G401.6 (cell line): ENCODE data around the gene MACROD1.

Experiments used
- FAIRE-seq: peaks from 2 replicates; lab custom pipeline; 2012; peaks lifted over from hg19 to GRCh38; lab: Jason Lieb, UNC

Gene MACROD1

DNA sequence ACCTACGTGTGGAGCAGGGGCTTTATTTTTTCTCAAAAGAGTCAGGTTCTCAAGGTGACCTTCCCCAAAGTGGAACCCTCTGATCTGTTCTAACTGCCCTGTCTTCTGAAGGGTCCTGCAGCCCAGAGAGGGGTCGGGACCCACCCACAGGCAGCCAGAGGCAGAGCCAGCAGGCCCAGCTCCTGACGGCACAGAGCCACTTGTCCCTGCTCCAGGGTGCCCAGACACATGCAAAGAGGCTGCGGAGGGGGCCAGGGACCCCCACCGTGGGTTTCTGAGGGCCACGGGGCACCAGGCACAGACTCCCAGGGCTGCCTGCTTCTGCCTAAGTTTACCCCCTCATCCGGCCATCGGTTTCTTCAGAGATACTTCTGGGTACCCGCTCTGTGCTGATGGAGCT lies 93.0 kb downstream of the MACROD1 start:
- no peak for FAIRE-seq

DNA sequence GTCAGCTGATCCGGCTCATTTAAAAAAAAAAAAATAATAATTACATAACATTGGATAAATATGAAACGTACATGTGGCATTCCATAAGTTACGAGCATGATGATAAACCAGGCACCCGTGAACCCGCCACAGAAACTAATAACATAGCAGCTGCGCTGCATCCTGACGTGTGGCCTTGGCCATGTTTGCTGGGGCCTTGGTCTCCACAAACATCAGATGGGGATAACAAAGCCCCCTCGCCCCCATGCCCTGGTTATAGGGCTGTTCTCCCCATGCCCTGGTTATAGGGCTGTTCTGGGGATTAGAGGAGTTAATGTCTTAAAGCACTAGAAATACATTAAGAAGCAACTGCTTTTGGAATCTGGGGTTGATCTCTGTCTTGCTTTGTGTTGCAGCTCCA lies 93.5 kb downstream of the MACROD1 start:
- no peak for FAIRE-seq

DNA sequence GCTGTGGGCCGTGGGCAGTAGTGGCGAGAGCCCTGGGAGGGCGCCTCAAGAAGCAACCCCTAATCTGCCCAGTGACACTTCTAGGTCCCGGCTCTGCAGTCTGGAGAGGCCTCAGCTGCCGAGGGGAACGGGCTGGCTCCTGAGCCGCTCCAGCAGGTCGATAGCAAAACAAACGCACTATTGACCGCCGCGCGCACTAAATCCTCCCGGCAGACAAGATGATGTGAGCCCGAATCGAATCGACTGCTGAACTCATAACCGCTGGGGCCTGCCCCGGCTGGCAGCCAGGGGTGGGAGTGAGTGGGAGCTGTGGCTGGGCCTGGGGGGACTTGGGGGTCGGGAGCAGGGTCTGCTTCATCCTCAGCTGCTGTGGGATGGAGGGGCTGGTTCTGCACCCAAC lies 94.1 kb downstream of the MACROD1 start:
- no peak for FAIRE-seq

DNA sequence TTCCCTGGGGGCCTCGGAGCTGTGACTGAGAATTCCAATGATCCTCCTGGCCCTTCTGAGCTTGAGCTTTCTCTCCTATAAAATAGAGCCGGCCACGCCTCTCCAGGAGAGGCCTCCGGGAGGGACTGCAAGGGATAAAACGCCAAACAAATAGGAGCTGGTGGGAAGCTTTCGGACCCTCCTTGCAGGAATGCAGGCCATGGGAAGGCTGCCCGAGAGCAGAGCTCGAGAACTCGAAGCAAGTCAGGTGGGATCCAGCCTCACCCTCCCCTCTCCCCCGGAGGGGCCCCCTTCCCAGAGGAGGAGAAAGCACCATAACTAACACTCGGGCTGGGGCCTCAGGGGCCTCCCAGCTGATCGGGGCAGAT lies 95.6 kb downstream of the MACROD1 start:
- FAIRE-seq = peak; percentile 71

DNA sequence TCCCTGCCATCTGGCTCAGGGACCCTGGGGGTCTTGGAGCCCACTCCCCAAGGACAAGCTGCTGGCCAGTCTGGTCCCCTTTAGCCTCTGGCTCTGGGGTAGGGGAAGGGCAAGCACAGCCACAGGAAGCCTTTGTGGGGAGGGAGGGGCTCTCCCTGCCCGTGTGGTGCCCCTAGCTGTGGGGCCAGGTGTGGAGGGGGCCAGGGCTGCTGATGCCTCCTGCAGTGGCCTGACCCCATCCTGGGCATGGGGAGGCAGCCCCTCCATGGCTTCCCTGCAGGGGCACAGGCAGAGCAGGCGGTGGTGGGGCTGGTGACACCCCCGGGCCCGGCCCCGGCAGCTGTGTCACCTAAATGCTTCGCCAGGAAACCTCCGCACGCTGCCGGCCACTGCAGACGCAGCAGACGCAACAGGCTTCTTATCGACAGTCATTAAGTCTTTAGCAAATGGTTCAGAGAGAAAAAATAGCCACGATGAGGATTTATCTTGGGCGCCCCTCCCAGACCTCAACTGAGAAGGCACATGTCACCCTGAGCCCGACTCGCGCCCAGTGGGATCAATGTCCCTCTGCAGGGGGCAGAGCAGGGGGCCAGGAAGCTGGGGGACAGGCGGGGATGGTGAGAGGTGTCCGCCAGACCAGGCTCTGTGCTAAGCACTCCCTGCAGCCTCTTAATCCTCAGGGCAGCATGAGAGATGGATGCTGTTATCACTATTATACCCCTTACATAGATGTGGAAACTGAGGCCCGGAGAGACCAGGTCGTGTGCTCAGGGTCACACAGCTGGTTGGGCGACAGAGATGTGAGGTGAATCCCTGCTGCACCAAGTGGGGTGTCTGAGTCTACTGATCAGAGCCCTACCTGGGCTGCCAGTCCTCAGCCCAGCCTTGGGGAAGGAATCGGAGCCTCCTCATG lies 96.3 kb downstream of the MACROD1 start:
- no peak for FAIRE-seq

DNA sequence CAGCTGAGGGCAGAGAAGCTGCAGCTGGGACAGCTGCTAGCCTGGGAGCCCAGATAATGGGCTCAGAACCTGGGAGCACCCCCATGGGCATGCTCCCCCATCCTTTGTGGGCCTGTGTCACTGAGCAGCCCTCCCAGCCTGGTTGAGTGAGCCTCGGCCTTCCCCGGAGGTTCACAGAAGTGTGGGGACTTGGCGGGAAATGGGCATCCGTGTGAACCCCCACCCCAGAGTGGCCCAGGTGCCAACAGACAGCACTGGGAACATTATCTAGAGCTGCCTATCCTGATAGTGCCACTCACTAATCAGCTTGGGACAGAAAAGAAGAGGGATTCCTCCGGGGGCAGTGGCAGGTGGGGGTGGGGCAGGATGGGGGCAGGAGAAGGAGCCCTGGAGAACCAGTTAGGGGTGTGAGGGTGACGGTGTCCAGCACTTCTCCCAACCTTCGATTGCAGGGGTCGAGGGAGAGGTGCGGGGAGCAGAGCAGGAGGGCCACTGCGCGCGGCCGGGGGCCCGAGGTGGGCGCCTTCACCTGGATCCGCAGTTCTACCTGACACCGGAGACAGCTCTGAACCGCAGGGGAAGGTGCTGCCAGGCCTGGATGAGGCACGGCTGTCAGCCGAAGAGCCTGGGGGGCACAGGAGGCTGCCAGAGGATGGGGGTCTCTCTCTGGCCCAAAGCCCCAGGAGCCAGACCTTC lies 97.1 kb downstream of the MACROD1 start:
- no peak for FAIRE-seq

DNA sequence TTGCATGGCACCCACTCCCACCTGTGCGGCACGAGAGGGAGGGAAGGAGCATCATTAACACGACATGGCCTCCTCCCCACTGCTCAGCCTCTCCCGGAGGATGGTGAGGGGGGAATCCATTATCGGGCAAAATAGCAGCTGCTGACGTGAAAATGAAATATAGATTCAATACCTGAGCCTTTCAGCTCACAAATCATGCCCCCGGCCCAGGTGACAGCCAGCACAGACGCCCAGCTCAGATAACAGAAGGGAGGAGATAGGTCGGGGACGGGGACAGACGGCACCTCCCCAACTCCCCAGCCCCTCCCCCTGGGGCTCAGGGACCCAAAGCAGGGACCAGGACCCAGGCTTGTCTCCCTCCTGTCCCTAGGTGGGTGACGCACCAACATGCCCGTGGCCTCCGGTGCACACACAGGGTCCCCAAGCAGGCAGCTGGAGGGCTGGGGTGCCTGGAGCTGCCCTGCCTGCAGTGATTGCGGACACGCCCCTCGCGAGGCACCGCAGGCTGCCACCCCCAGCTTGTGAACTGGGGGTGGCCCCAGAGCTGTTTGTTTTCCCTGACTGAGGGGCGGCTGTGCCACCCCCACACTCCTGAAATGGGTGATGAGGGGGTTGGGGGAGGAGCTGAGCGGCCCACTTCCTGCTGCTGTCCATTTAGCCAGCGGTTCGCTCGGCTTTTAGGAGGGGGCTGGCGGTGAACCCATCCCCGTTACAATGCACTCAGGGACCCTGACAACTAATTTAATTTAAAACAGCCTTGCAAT lies 98.5 kb downstream of the MACROD1 start:
- no peak for FAIRE-seq

DNA sequence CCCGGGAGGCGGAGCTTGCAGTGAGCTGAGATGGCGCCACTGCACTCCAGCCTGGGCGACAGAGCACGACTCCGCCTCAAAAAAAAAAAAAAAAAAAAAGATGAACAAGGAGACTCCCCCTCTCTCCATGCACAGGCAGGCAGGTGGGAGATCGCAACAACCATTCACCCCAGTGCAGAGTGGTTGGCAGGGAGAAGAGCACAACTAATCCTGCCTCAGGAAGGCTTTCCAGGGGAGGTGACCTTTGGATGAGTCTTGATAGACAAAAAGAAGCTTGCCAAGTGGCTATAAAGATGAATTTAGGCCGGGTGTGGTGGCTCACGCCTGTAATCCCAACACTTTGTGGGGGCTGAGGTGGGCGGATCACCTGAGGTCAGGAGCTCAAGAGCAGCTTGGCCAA lies 100.2 kb downstream of the MACROD1 start:
- no peak for FAIRE-seq

DNA sequence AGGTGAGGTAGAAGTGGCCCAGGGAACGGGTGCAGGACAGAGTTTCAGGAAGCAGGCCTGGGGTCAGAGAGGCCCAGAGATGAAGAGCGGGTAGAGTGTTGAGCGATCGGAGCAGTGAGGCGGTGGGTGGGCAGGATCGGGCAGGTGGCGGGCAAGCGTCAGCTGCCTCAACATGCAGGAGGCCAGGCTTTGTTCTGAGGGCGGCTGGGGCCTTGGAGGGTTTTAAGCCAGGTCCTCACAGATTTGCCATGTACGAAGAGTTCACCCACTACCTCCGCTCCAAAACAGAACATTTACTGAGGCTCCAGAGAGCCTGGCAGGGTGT lies 100.8 kb downstream of the MACROD1 start:
- no peak for FAIRE-seq

DNA sequence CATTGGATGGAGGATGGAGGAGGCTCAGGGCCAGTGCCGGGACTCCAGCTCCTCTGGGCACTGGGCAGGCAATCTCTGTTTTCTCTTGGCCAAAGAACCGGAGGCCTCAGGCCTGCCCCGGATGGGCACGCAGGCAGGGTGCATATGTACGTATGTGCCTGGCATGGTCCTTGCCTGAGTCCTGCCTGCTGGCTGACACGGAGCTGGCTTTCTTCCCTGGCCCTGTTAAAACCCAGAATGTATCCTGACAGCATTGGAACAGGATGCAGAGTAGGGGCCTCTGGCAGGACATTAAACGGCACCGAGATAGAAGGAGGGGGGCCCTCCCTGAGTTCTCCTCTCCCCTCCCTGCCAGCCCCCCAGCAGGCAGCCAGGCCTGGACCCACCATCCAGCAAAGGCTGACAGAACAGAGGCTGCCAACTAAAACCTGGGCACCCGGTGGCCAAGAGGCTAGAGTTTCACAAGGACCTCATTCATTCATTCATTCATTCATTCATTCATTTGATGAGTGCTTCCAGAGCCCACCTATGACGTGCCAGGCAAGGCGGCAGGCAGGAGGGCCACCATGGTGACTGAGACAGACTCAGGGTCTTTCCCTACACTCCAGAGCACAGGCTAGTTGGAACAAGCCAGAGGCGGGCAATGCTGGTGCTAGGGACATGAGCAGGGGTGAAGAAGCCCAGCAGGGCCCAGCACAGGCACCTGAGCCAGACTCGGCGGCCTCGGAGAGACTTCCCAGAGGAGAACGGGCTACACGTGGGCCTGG lies 101.4 kb downstream of the MACROD1 start:
- FAIRE-seq = no peak

DNA sequence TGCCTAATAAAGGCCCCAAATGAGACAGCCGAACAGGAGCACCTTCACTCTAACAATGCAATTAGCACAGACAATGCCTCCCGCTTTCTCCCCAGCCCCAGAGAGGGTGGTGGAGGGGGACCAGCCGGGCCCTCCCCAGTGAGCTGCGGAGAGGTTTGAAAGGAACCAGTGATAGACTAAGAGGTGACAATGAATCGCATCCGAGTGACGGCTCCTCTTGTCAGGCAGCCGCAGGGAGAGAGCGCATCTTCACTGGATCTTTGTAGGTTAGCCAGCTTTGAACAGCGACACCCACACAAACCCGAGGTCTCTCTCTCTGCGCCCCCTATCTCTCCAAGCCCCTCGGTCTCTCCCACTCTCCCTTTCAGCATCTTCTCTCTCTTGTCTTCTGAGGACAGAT lies 102.1 kb downstream of the MACROD1 start:
- no peak for FAIRE-seq

DNA sequence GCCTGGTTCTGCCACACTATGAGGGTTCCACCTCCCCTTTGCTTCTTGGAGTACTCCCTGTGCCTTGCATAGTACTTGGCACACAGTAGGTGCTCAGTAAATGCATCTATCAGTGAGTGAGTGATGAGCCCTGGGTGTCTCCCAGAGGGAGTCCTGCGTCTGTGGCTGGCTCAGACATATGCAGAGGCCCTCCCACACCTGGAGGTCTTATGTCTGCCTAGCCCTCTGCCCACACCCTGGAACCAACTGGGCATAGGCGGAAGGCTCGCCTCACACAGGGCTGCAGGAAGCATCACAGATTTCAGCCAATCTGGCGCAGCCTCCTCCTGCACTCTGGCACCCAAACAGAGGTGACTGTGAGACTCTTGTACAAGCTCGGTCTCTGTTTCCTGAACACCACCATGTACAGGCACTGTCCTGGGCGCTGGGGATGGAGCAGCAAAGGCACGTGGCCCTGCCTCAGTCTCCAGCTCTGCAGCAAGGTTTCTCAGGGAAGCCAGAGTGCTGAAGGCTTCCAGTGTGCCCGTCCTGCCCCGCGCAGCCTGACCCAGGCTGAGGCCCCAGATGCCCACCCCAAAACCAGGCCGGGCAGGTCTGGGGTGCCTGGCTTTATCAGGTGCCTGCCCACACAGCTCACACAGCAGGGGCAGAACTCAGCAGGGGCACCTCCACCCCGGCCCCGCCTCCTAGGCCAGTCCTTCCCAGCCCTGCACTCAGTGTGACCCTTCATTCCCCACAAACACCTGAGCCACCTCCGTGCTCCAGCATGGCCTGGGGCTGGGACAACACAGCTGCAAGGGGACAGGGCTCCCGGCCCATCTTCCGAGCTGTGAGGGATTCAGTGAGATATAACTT lies 103.5 kb downstream of the MACROD1 start:
- FAIRE-seq = no peak

DNA sequence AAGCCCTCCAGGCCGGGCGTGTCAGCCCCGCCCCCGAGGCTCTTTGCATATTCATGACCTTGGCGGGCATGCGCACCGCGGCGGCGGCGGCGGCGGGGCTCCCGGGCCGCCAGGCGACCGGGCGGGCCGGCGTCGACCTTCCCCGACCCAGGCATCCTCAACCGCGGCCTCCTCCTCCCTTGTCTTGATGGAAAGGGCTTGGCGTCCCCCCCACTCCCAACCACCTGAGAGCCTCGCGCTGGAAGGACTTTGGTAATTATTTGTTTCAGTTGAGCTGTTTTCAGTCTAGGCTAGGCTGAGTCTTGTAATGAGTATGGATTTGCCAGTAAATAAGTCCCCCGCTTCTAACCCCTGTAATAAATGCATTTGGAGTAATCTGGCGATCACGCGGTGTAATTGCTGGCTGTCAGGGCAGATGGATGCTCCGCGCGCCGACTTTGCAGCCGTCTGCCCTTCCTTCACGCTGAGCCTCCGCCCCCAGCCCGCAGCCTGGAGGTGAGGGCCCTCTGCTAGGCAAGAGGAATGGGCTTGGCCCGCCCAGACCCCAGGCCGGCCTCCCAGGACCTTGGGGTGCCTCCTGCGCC lies 105.0 kb downstream of the MACROD1 start:
- no peak for FAIRE-seq

DNA sequence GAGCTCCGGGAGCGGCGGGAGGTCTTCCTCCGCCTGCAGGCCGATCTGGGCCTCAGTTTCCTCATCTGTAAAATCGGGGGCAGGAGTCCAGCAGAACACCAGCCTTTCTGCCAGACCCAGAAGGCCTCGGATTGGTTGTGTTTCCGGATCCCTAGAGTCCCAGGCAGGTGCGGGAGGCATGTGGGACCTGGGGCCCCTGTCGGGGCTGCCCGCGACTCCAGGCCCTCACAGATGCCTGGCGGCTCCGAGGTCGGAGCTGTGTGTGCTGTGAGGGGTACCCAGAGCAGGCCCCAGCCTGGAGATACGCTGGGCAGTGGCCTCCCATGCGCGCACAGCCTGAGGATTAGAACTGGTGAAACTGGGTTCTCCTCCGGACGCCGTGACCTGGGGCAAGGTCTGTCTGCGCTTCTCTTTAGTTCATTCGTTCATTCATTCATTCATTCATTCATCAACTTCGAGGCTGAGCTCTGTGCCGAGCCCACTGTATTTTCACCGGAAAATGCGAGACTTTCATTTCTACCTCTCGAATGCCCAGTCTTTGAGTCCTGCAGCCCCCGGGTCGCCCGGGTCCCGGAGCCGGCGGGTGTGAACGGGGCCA lies 105.6 kb downstream of the MACROD1 start:
- no peak for FAIRE-seq

DNA sequence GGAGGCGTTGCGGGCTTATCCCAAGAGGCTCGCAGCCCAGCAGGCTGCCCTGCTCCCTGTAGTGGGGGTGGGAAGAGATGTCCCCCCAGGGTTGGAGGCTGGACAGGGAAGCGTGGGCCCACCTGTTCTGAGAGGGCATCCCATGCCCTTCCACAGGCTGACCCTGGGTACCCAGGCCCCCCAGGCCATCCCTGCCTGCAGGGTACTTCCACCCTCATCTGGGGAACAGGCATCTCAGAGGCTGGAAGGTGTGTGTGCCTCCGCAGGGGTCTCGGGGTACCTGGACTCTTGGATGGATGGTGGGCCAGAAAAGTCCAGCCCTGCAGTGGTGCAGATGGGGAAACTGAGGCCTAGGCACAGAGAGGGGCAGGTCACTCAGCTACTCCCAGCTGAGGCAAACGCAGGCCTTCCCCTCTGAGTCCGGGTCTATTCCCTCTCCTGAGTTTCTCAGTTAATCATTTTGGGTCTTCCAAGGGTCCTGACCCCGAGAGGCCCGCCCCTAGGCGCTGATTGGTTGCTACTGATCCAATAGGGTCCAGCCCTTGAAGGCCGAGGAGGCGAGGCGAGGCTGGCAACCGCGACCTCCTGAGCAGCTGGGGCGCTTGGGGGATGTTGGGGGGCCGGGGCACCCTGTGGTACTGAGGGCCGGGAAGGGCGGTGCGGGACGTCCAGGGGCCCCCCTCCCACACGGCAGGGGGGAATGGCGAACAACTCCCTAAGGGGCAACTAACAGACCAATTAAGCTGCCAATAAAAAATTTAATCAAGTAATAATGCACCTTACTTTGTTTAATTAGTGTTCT lies 106.4 kb downstream of the MACROD1 start:
- no peak for FAIRE-seq

DNA sequence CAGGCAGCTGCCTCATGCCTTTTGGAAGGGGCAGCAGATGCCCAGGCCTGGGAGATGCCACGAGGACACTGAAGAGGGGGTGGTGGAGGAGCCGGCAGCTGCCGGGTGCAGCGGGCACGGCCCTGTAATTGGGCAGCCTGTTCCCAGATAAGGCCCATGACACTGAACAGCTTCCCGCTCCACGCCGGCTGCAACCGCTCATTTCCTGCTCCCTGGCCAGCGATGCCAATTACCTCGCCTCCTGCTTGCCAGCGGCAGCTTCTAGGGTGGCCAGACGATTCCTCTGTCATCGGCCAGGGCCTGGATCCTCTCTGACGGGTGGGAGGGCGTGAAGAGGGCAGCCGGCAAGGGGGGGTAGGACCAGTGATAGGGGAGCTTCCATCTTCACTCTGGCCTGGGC lies 107.4 kb downstream of the MACROD1 start:
- FAIRE-seq = no peak

DNA sequence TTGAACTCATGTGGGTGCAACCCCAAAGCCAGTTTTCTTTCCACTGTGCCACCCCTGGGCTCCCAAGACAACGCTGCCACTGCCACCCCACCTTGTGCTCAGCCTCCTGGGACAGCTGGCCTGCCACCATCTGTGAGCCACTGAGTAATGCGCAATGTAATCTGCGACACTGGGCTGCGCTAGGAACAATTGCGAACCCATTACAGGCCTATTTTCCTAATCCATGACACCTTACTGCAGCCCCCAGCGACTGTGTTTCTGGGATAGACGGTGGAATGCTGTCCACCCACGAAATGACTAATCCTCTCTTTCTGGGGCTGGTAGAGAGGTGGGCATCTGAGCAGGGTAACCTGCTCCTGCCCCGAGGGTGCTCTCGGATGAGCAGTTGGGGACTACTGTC lies 108.0 kb downstream of the MACROD1 start:
- no peak for FAIRE-seq

DNA sequence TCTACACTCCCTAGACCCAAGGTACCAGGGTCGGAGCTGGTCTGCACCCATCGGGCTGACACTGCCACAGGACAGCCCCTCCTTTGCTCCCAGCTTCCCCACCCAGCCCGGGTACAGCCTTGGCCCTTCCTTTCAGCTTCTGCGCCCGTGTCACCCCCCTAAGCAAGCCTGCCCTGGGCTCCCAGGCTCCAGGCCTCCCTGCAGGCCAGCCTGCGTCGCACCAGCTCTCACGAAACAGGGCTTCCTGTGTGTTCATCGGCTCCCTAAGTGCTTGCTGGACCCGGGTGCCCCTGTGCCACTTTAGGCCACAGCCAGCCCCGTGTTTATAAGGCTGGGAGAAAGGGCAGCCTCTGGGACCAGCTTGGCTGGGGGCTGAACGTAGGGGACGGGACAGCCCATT lies 109.1 kb downstream of the MACROD1 start:
- no peak for FAIRE-seq

DNA sequence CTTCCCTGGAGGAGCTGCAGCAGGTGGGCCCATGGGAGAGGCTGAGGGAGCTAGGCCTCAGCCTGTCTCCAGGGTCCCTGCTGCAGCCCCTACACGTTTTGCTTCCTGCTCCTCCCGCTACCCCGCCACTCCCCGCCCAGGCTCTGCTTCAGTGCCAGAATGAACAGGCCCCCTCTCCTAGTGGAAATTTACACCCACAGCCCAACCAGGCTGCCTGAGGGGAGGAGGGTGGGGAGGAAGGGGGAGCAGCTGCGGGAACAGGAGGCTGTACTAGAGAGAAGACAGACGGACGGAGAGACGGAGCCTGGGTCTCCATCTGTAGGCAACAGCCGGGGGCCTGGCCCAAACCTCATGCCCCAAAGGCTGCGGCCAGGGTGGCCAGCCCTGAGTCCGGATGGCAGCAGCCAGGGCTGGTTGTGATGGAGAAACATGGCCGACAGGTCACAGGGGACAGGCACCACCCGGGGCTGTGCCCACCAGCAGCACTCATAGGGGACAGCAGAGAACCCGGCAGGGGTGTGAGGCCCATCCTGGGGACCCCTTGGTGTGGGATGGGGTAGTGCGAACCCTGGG lies 109.6 kb downstream of the MACROD1 start:
- FAIRE-seq = no peak

DNA sequence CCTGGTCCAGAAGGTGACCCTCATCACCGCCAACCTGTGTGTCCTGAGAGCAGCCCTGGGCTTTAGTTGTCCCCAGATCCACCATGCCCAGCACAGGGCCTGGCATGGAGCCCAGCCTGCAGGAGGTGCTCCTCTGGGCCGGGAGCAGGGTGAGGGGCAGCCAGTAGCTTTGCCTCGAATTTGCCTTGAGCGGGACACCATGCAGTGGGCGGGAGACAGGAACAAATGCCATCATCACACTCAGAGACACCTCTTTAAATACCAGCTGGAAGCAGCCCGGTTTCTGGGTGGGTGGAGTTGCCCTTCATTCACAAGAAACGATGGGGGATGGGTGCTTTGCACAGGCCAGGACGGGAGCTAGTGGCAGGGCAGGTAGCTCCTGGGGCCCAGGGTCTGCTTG lies 110.8 kb downstream of the MACROD1 start:
- no peak for FAIRE-seq
